ENCODE results near the gene AIMP2. TPM values are rescaled to one million over a fixed set of nuclear protein-coding genes. Genes with fewer than 3 reads are reported as not detected.

AIMP2 gene
- total and polyA plus RNA-seq, 2 experiments from 2014 or later = 74.6 to 78.1 TPM

GRCh38 chr7:6020371-6021286 is 11.6 kb downstream of the AIMP2 start:
- Histone ChIP-seq H2AFZ (no peak overlapping the region), H3K27ac (no peak overlapping the region), H3K9me2 (ENCODE audit: insufficient read depth) (no peaks in the 10 kb centered on the region), H3K4me3 (no peak overlapping the region), H3K79me2 (ENCODE audit: insufficient read depth) (0 out of 2 replicates have a peak, but pooled peaks cover 11% of the 10 kb centered on the region), H3K4me1 (ENCODE audit: insufficient read depth) (peaks cover 10% of the 10 kb centered on the region), H4K20me1 (ENCODE audit: insufficient read depth) (no peaks in the 10 kb centered on the region), H3K9ac (no peak overlapping the region), H3K9me3 (ENCODE audit: low read depth) (no peaks in the 10 kb centered on the region), H3K4me2 (ENCODE audit: unreplicated experiment) (no peak overlapping the region), H3K27me3 (replicated peaks; ENCODE audit: insufficient read depth) (no peaks in the 10 kb centered on the region), H3F3A (ENCODE audit: insufficient read depth) (peaks cover 46% of the 10 kb centered on the region), H3K36me3 (ENCODE audit: low read depth) (peaks cover 73% of the 10 kb centered on the region)
- in situ Hi-C loops (cut with MboI) = loop anchor here (25.0 kb wide), 1 partner anchor 158 kb away; no protein-coding TSS in a partner anchor
- no peak for DNase-seq
- 86 to 88% methylated on average over 11 of the region's 11 CpGs for WGBS, 2 experiments (ENCODE audit: low coverage in 1 of 2, low lambda C conversion rate in 2 of 2, missing lambda C conversion rate in 2 of 2)
- TF ChIP-seq EZH2 (IDR thresholded peaks at IDR 0.05; ENCODE audit: insufficient read depth, poor library complexity, severe bottlenecking) = no peak
- TF ChIP-seq EZH2phosphoT487 (IDR thresholded peaks at IDR 0.05; ENCODE audit: insufficient read depth, low read depth) = no peak

GRCh38 chr7:6022707-6023106 is 13.6 kb downstream of the AIMP2 start:
- Histone ChIP-seq H3K4me2 (ENCODE audit: unreplicated experiment) (no peak overlapping the region), H3K9me2 (ENCODE audit: insufficient read depth) (no peaks in the 10 kb centered on the region), H3K27ac (no peak overlapping the region), H3K36me3 (ENCODE audit: low read depth) (peaks cover 86% of the 10 kb centered on the region), H2AFZ (no peak overlapping the region), H3K4me3 (no peak overlapping the region), H3F3A (ENCODE audit: insufficient read depth) (peaks cover 47% of the 10 kb centered on the region), H3K4me1 (ENCODE audit: insufficient read depth) (no peaks in the 10 kb centered on the region), H4K20me1 (ENCODE audit: insufficient read depth) (no peaks in the 10 kb centered on the region), H3K9ac (no peak overlapping the region), H3K79me2 (ENCODE audit: insufficient read depth) (peaks cover 2% of the 10 kb centered on the region; the same call in 1 of the 2 replicates), H3K27me3 (replicated peaks; ENCODE audit: insufficient read depth) (no peaks in the 10 kb centered on the region), H3K9me3 (ENCODE audit: low read depth) (no peaks in the 10 kb centered on the region)
- in situ Hi-C loops (cut with MboI) = loop anchor here (25.0 kb wide), 1 partner anchor 160 kb away; no protein-coding TSS in a partner anchor
- 86% methylated on average over 3 of the region's 3 CpGs for WGBS, 2 experiments (ENCODE audit: low coverage in 1 of 2, low lambda C conversion rate in 2 of 2, missing lambda C conversion rate in 2 of 2)
- no peak for DNase-seq
- TF ChIP-seq EZH2phosphoT487 (IDR thresholded peaks at IDR 0.05; ENCODE audit: insufficient read depth, low read depth) = no peak
- no peak for TF ChIP-seq EZH2 (IDR thresholded peaks at IDR 0.05; ENCODE audit: insufficient read depth, poor library complexity, severe bottlenecking)

- Histone ChIP-seq H2AFZ (no peak overlapping the region), H3K36me3 (ENCODE audit: low read depth) (peaks cover 86% of the 10 kb centered on the region), H3K4me2 (ENCODE audit: unreplicated experiment) (no peak overlapping the region), H3K27ac (no peak overlapping the region), H3K9me2 (ENCODE audit: insufficient read depth) (no peaks in the 10 kb centered on the region), H3K27me3 (replicated peaks; ENCODE audit: insufficient read depth) (no peaks in the 10 kb centered on the region), H4K20me1 (ENCODE audit: insufficient read depth) (no peaks in the 10 kb centered on the region), H3K79me2 (ENCODE audit: insufficient read depth) (peaks cover 7% of the 10 kb centered on the region; the same call in 1 of the 2 replicates), H3K4me3 (no peak overlapping the region), H3K9me3 (ENCODE audit: low read depth) (no peaks in the 10 kb centered on the region), H3K9ac (no peak overlapping the region), H3F3A (ENCODE audit: insufficient read depth) (peaks cover 53% of the 10 kb centered on the region), H3K4me1 (ENCODE audit: insufficient read depth) (no peaks in the 10 kb centered on the region)
- WGBS, 2 experiments (ENCODE audit: low coverage in 1 of 2, low lambda C conversion rate in 2 of 2, missing lambda C conversion rate in 2 of 2) = 97 to 99% methylated on average over 7 of the region's 7 CpGs
- TF ChIP-seq EZH2phosphoT487 (IDR thresholded peaks at IDR 0.05; ENCODE audit: insufficient read depth, low read depth) (no peak), EZH2 (IDR thresholded peaks at IDR 0.05; ENCODE audit: insufficient read depth, poor library complexity, severe bottlenecking) (no peak)
- in situ Hi-C loops (cut with MboI) = loop anchor here (25.0 kb wide), 1 partner anchor 162 kb away; no protein-coding TSS in a partner anchor
- DNase-seq = no peak
Observed at GRCh38 chr7:6023974-6024435, 14.9 kb downstream of the AIMP2 start.

GRCh38 chr7:6026011-6026819 is 17.1 kb downstream of the AIMP2 start:
- H3K9ac ChIP-seq = no peak overlapping the region
- H3K27ac ChIP-seq = no peak overlapping the region
- H3K4me1 ChIP-seq (ENCODE audit: insufficient read depth) = no peaks in the 10 kb centered on the region
- no peaks in the 10 kb centered on the region for H3K27me3 ChIP-seq (replicated peaks; ENCODE audit: insufficient read depth)
- TF ChIP-seq EZH2 (IDR thresholded peaks at IDR 0.05; ENCODE audit: insufficient read depth, poor library complexity, severe bottlenecking) = no peak
- 88 to 90% methylated on average over 21 to 22 of the region's 22 CpGs for WGBS, 2 experiments (ENCODE audit: low coverage in 1 of 2, low lambda C conversion rate in 2 of 2, missing lambda C conversion rate in 2 of 2)
- H4K20me1 ChIP-seq (ENCODE audit: insufficient read depth) = no peaks in the 10 kb centered on the region
- H3K36me3 ChIP-seq (ENCODE audit: low read depth) = peaks cover 68% of the 10 kb centered on the region
- no peak overlapping the region for H3K4me2 ChIP-seq (ENCODE audit: unreplicated experiment)
- H3K9me3 ChIP-seq (ENCODE audit: low read depth) = no peaks in the 10 kb centered on the region
- DNase-seq = peak; percentile 72
- no peaks in the 10 kb centered on the region for H3K9me2 ChIP-seq (ENCODE audit: insufficient read depth)
- peaks cover 41% of the 10 kb centered on the region for H3F3A ChIP-seq (ENCODE audit: insufficient read depth)
- no peak overlapping the region for H3K4me3 ChIP-seq
- no peak overlapping the region for H2AFZ ChIP-seq
- peaks cover 22% of the 10 kb centered on the region; the same call in 1 of the 2 replicates for H3K79me2 ChIP-seq (ENCODE audit: insufficient read depth)
- in situ Hi-C loops (cut with MboI) = no loop called here
